ENCODE results near the gene MBD3L3.

DNA sequence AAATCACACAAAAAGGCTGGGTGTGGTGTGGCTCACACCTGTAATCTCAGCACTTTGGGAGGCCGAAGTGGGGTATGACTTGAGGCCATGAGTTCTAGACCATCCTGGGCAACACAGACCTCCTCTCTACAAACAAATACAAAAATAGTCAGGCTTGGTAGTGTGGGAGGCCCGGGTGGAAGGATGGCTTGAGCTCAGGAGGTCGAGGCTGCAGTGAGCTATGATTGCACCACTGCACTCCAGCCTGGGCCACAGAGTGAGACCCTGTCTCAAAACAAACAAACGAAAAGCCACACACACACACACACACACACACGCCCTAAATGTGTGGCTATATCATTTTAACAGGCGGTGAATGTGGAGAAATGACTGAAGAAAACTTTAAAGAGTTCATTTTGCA, 10.1 kb upstream of the MBD3L3 start:
- TF ChIP-seq CTCF (IDR thresholded peaks at IDR 0.05) = no peak
- no peak for TF ChIP-seq POLR2A (IDR thresholded peaks at IDR 0.05)

All from suprapubic skin (tissue), 3 donors.